Calu3 (cell line): ENCODE measurements around the gene RPUSD1. TPM values are rescaled to one million over a fixed set of nuclear protein-coding genes. Genes with fewer than 3 reads are reported as not detected.

ENCODE experiments used
- BruUV-seq: library from RNA; stranded (reverse); fragments of 400-500 nt; replicated peaks from 2 replicates; lab custom pipeline; 2021; lab: Mats Ljungman, UMichigan
- CTCF ChIA-PET: fragments of 300-600 bp; sonication (Branson Sonifier 250); formaldehyde crosslinking; loops from one replicate; lab custom pipeline; 2022; ENCODE audit warnings: antibody characterized with exemption; lab: Charles Lee
- DNase-seq: peaks from one replicate; pipeline ENCODE4 v3.0.0; 2022
- H3K27ac Mint-ChIP-seq: one replicate; pipeline ENCODE4 v1.8.0; 2022; ENCODE audit warnings: mixed read lengths; ENCODE audit not compliant: unreplicated experiment
- H3K27me3 Mint-ChIP-seq: one replicate; pipeline ENCODE4 v1.8.0; 2022; ENCODE audit warnings: mixed read lengths; ENCODE audit not compliant: unreplicated experiment
- H3K36me3 Mint-ChIP-seq: one replicate; pipeline ENCODE4 v1.8.0; 2022; ENCODE audit warnings: mild to moderate bottlenecking, moderate library complexity, mixed read lengths; ENCODE audit not compliant: insufficient read depth, unreplicated experiment
- H3K4me1 Mint-ChIP-seq: one replicate; pipeline ENCODE4 v1.8.0; 2022; ENCODE audit warnings: mild to moderate bottlenecking, low read depth, mixed read lengths; ENCODE audit not compliant: unreplicated experiment
- H3K4me3 Mint-ChIP-seq: one replicate; pipeline ENCODE4 v1.8.0; 2022; ENCODE audit warnings: mild to moderate bottlenecking, low read depth, moderate library complexity, mixed read lengths; ENCODE audit not compliant: unreplicated experiment
- H3K9me3 Mint-ChIP-seq: one replicate; pipeline ENCODE4 v1.8.0; 2022; ENCODE audit warnings: low read depth, mixed read lengths; ENCODE audit not compliant: unreplicated experiment
- CTCF ChIP-seq: fragments of 200-600 bp; IDR thresholded peaks from one replicate; pipeline ENCODE4 v1.8.0; 2022; ENCODE audit warnings: antibody characterized with exemption; ENCODE audit not compliant: unreplicated experiment
- intact Hi-C: fragments of 100-400 bp; cut with micrococcal nuclease; formaldehyde crosslinking; loops from one replicate; pipeline ENCODE4 v1.10.0; 2022; ENCODE audit not compliant: unreplicated experiment
- total RNA-seq: library from RNA; stranded (reverse); gene quantifications from 2 replicates; pipeline ENCODE4 v1.2.3, GENCODE V29; 2022

Gene RPUSD1
- total RNA-seq, 1 experiment from 2014 or later = 47.5 TPM

- Mint-ChIP-seq H3K27ac (no peak overlapping the region), H3K9me3 (no peaks in the 10 kb centered on the region), H3K36me3 (peaks cover 4% of the 10 kb centered on the region), H3K4me1 (no peaks in the 10 kb centered on the region), H3K27me3 (peaks cover 21% of the 10 kb centered on the region), H3K4me3 (no peak overlapping the region)
- TF ChIP-seq CTCF = no peak
- DNase-seq = no peak
- intact Hi-C loops = no loop called here
- BruUV-seq = no TSS peak
- CTCF ChIA-PET = no interaction called here
These were observed 18.2 kb downstream of the RPUSD1 start for GRCh38 chr16:769934-770333.

- no TSS peak for BruUV-seq
- H3K27me3 Mint-ChIP-seq = peaks cover 19% of the 10 kb centered on the region
- TF ChIP-seq CTCF = no peak
- no peak overlapping the region for H3K4me3 Mint-ChIP-seq
- H3K27ac Mint-ChIP-seq = no peak overlapping the region
- CTCF ChIA-PET = no interaction called here
- no peaks in the 10 kb centered on the region for H3K4me1 Mint-ChIP-seq
- intact Hi-C loops = no loop called here
- no peaks in the 10 kb centered on the region for H3K9me3 Mint-ChIP-seq
- no peak for DNase-seq
- H3K36me3 Mint-ChIP-seq = peaks cover 4% of the 10 kb centered on the region
These were observed 18.9 kb downstream of the RPUSD1 start for GRCh38 chr16:769184-769784.

GRCh38 chr16:768428-768827 lies 19.8 kb downstream of the RPUSD1 start:
- H3K36me3 Mint-ChIP-seq = peaks cover 4% of the 10 kb centered on the region
- H3K27ac Mint-ChIP-seq = no peak overlapping the region
- no peaks in the 10 kb centered on the region for H3K9me3 Mint-ChIP-seq
- TF ChIP-seq CTCF = no peak
- no peak for DNase-seq
- CTCF ChIA-PET = no interaction called here
- H3K27me3 Mint-ChIP-seq = peaks cover 11% of the 10 kb centered on the region
- H3K4me1 Mint-ChIP-seq = no peaks in the 10 kb centered on the region
- intact Hi-C loops = no loop called here
- H3K4me3 Mint-ChIP-seq = no peak overlapping the region
- no TSS peak for BruUV-seq

GRCh38 chr16:767743-768235 lies 20.4 kb downstream of the RPUSD1 start:
- H3K36me3 Mint-ChIP-seq = peaks cover 4% of the 10 kb centered on the region
- no TSS peak for BruUV-seq
- CTCF ChIA-PET = no interaction called here
- no peak for TF ChIP-seq CTCF
- H3K4me3 Mint-ChIP-seq = no peak overlapping the region
- H3K4me1 Mint-ChIP-seq = no peaks in the 10 kb centered on the region
- DNase-seq = no peak
- no peak overlapping the region for H3K27ac Mint-ChIP-seq
- H3K9me3 Mint-ChIP-seq = no peaks in the 10 kb centered on the region
- H3K27me3 Mint-ChIP-seq = peaks cover 10% of the 10 kb centered on the region
- intact Hi-C loops = no loop called here
